HG02642 (cell line): ENCODE results near the gene PDSS1.
"Not testable (repeated sequence)": the region's sequence is repeated elsewhere in the genome, so short reads cannot be mapped to it uniquely, and the experiment has no call there.

Experiments
- ATAC-seq: cut with Tn5 transposase; IDR thresholded peaks from one replicate; pipeline ENCODE4 v1.9.1; 2021; ENCODE audit warnings: mild to moderate bottlenecking; ENCODE audit not compliant: unreplicated experiment, poor library complexity

Gene PDSS1

GRCh38 chr10:26697163-26697921 is at the start of gene PDSS1:
PDSS1 (plus strand) TSS chr10:26697701; CDS start chr10:26697712, 11 bp downstream.
- ATAC-seq, result peak; percentile 85

GRCh38 chr10:26648245-26648636 is 49.3 kb upstream of the PDSS1 start:
- ATAC-seq, result not testable (repeated sequence)

- no peak for ATAC-seq
These were observed 47.1 kb upstream of the PDSS1 start for GRCh38 chr10:26650406-26650805.

- ATAC-seq, result not testable (repeated sequence)
These were observed 46.0 kb upstream of the PDSS1 start for GRCh38 chr10:26651476-26651875.

- no peak for ATAC-seq
These were observed 44.5 kb upstream of the PDSS1 start for GRCh38 chr10:26653004-26653403.

GRCh38 chr10:26655746-26656145 is 41.8 kb upstream of the PDSS1 start:
- no peak for ATAC-seq

- no peak for ATAC-seq
These were observed 34.6 kb upstream of the PDSS1 start for GRCh38 chr10:26662864-26663263.

GRCh38 chr10:26665080-26666048 is 32.1 kb upstream of the PDSS1 start:
- ATAC-seq, result no peak

GRCh38 chr10:26675873-26676257 is 21.6 kb upstream of the PDSS1 start:
- no peak for ATAC-seq

GRCh38 chr10:26679588-26679987 is 17.9 kb upstream of the PDSS1 start:
- no peak for ATAC-seq

GRCh38 chr10:26681076-26681475 is 16.4 kb upstream of the PDSS1 start:
- ATAC-seq, result no peak

GRCh38 chr10:26681971-26682370 is 15.5 kb upstream of the PDSS1 start:
- ATAC-seq, result not testable (repeated sequence)

- ATAC-seq, result no peak
These were observed 14.6 kb upstream of the PDSS1 start for GRCh38 chr10:26682931-26683330.

GRCh38 chr10:26684667-26685264 is 12.7 kb upstream of the PDSS1 start:
- peak; percentile 97 for ATAC-seq

- no peak for ATAC-seq
These were observed 12.1 kb upstream of the PDSS1 start for GRCh38 chr10:26685441-26685840.

- ATAC-seq, result no peak
These were observed 8.1 kb upstream of the PDSS1 start for GRCh38 chr10:26689399-26689798.

- no peak for ATAC-seq
These were observed 6.6 kb upstream of the PDSS1 start for GRCh38 chr10:26690731-26691475.

GRCh38 chr10:26694536-26694935 is 3.0 kb upstream of the PDSS1 start:
- ATAC-seq, result not testable (repeated sequence)

- no peak for ATAC-seq
These were observed 727 bp upstream of the PDSS1 start for GRCh38 chr10:26696786-26697162.

- no peak for ATAC-seq
These were observed 564 bp downstream of the PDSS1 start for GRCh38 chr10:26697922-26698608.
